Ectodermal cell (in vitro differentiated cells): ENCODE data around the gene R3HDML. TPM values are rescaled to one million over a fixed set of nuclear protein-coding genes. Genes with fewer than 3 reads are reported as not detected.
"Not testable (repeated sequence)": the region's sequence is repeated elsewhere in the genome, so short reads cannot be mapped to it uniquely, and the experiment has no call there.

Source experiments
- H3K27ac ChIP-seq: 2 replicates; pipeline ENCODE4 v1.7.0; 2013; ENCODE audit warnings: mild to moderate bottlenecking, low read depth, low read length; ENCODE audit not compliant: insufficient read depth, poor library complexity, severe bottlenecking
- H3K27me3 ChIP-seq: 2 replicates; pipeline ENCODE4 v1.7.0; 2013; ENCODE audit warnings: mild to moderate bottlenecking, low read length; ENCODE audit not compliant: insufficient read depth, control insufficient read depth, poor library complexity, severe bottlenecking
- H3K36me3 ChIP-seq: one replicate; pipeline ENCODE4 v1.7.0; 2013; ENCODE audit warnings: low read length; ENCODE audit not compliant: control insufficient read depth, insufficient read depth
- H3K4me1 ChIP-seq: one replicate; pipeline ENCODE4 v1.7.0; 2013; ENCODE audit warnings: low read length; ENCODE audit not compliant: control insufficient read depth, insufficient read depth
- H3K4me3 ChIP-seq: 2 replicates; pipeline ENCODE4 v1.7.0; 2013; ENCODE audit warnings: low read depth, low read length, control low read depth; ENCODE audit not compliant: insufficient read depth
- H3K9me3 ChIP-seq: 2 replicates; pipeline ENCODE4 v1.7.0; 2013; ENCODE audit warnings: mild to moderate bottlenecking, low read length, moderate library complexity; ENCODE audit not compliant: control insufficient read depth
- WGBS, 2 experiments: methylation state at CpG; one replicate each; pipeline ENCODE4 v1.1.7; 2013; ENCODE audit warnings: missing lambda C conversion rate in 2 of 2; 5-methylcytosine and 5-hydroxymethylcytosine counted together
- polyA plus RNA-seq, 4 experiments: library from polyadenylated mRNA; stranded (reverse); fragments of 50-300 nt; gene quantifications; one replicate each; pipeline ENCODE4 v1.2.3, GENCODE V29; 2013

R3HDML gene, protein sequence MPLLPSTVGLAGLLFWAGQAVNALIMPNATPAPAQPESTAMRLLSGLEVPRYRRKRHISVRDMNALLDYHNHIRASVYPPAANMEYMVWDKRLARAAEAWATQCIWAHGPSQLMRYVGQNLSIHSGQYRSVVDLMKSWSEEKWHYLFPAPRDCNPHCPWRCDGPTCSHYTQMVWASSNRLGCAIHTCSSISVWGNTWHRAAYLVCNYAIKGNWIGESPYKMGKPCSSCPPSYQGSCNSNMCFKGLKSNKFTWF
- not detected for polyA plus RNA-seq (2013, experiment 1 of 4)
- not detected for polyA plus RNA-seq (2013, experiment 2 of 4)
- not detected for polyA plus RNA-seq (2013, experiment 3 of 4)
- not detected for polyA plus RNA-seq (2013, experiment 4 of 4)

DNA sequence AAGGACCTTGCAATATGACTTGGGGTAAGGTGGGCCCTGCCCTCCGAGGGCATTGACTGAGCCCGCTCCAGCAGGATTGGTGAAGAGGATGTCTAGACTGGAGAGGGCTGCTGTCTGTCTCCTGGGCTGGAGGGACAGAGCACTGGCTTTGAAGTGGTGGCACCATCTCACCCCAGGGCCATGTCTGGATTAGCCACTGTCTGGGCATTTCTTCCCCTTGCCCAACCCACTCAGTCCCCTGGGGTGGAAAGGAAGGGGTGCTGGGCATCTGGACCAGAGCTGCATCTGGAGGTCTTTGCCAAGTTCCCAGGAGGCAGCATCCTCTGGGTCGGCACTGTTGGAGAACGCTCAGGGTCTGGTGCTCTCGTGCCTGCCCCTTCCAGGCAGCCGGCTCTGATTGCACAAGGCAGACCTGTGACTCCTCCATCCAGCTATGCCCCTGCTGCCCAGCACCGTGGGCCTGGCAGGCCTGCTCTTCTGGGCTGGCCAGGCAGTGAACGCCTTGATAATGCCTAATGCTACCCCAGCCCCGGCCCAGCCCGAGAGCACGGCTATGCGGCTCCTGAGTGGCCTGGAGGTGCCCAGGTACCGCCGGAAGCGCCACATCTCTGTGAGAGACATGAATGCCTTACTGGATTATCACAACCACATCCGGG, at the start of gene R3HDML:
TSS of gene R3HDML (plus strand) at position 319 of the 656 bp plus-strand sequence. CDS start at position 434, 115 bp downstream.
- Histone ChIP-seq H3K4me1 (peaks cover 8% of the 10 kb centered on the region), H3K27ac (no peak within 1 kb of the TSS), H3K27me3 (no peaks in the 10 kb centered on the region), H3K9me3 (no peaks in the 10 kb centered on the region), H3K36me3 (no peaks in the 10 kb centered on the region), H3K4me3 (no peak within 1 kb of the TSS)
- 87 to 89% methylated on average over 16 of the region's 16 CpGs for WGBS, 2 experiments

DNA sequence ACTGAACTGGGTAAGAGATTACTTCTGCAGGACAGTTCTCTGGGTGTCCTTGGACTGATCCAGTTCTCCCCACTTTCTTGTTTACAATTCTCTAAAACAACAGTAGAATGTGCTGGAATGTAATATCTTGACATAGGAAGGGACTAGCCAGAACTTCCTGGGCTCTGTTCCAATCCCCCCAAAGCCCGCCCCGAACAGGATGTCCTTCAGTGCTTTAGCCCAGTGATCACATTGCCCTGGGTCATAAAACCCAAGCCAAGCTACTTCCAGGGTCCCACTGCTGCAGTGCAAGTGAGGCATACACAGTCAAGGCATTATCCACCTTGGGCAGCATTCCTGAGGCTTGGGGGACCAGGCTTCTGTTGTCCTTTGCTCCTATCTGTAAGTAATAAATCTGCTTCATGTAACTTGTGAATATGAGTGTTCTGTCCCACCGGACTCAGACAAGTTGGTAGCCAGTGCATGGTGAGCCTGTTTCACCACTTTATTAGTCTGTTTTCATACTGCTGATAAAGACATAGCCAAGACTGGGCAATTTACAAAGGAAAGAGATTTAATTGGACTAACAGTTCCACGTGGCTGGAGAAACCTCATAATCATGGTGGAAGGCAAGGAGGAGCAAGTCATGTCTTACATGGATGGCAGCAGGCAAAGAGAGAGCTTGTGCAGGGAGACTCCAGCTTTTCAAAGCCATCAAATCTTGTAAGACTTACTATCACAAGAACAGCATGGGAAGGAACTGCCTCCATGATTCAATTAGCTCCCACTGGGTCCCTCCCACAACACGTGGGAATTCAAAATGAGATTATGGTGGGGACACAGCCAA, 49.4 kb upstream of the R3HDML start:
- Histone ChIP-seq H3K4me3 (no peak overlapping the region), H3K4me1 (no peaks in the 10 kb centered on the region), H3K27ac (no peak overlapping the region), H3K9me3 (no peaks in the 10 kb centered on the region), H3K36me3 (no peaks in the 10 kb centered on the region), H3K27me3 (no peaks in the 10 kb centered on the region)
- 81 to 86% methylated on average over 5 of the region's 5 CpGs for WGBS, 2 experiments

DNA sequence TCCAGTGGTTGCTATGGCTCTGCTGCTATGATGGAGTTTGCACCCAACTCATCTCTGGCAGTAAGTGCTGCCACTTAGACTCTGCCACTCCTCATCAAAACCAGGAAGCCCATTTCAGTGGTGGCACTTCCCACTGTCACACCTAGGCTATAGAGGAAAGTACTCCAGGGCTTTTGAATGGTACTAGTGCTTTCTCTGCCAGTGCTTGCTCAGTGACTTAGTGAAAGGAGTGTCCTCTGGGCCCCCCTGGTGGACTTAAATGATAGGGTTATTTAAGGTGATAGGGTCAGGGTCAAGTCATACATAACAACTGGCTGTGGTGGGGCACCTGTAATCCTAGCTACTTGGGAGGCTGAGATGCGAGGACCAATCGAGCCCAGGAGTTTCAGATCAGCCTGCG, 48.6 kb upstream of the R3HDML start:
- WGBS, 2 experiments = 94 to 97% methylated on average over 3 of the region's 3 CpGs
- H3K27ac ChIP-seq = no peak overlapping the region
- H3K36me3 ChIP-seq = no peaks in the 10 kb centered on the region
- no peak overlapping the region for H3K4me3 ChIP-seq
- H3K9me3 ChIP-seq = no peaks in the 10 kb centered on the region
- no peaks in the 10 kb centered on the region for H3K4me1 ChIP-seq
- H3K27me3 ChIP-seq = no peaks in the 10 kb centered on the region

DNA sequence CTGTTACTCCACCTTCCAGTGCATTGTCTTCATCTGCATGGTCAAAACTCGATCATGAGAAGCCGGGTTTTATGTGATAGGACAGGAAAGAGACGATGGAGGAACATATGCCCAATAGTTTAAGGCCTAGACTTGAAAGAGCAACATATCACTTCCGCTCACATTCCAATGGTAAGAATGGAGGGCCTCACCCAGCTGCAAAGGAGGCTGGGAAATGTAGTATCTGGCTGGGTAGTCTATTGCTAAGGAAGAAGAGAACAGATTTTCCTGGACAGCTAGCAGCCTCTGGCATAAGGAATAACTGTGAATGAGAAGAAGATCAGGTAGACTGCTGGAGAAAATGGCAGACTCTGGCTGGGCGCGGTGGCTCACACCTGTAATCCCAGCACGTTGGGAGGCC, 45.1 kb upstream of the R3HDML start:
- H3K4me1 ChIP-seq = no peaks in the 10 kb centered on the region
- H3K36me3 ChIP-seq = no peaks in the 10 kb centered on the region
- H3K9me3 ChIP-seq = no peaks in the 10 kb centered on the region
- no peaks in the 10 kb centered on the region for H3K27me3 ChIP-seq
- 92 to 95% methylated on average over 7 of the region's 7 CpGs for WGBS, 2 experiments
- no peak overlapping the region for H3K27ac ChIP-seq
- no peak overlapping the region for H3K4me3 ChIP-seq

DNA sequence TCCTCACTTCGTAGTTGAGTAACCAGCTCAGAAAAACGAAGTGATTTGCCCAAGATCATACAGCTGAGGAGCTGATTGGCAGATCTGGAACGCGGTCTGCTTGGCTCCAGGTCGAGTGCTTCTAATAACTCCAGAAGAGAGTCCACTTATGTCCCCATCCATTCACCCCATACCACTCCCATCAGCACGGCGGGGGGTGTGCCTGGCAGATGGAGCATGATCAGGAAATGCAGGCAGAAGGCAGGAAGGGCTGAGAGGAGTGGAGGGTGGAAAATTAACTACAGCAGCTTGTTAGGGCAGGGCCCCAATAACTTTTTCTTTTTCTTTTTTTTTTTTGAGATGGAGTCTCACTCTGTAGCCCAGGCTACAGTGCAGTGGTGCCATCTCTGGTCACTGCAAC, 40.8 kb upstream of the R3HDML start:
- Histone ChIP-seq H3K9me3 (no peaks in the 10 kb centered on the region), H3K27me3 (no peaks in the 10 kb centered on the region), H3K36me3 (no peaks in the 10 kb centered on the region), H3K27ac (no peak overlapping the region), H3K4me3 (no peak overlapping the region), H3K4me1 (no peaks in the 10 kb centered on the region)
- 87 to 95% methylated on average over 5 to 7 of the region's 7 CpGs for WGBS, 2 experiments

DNA sequence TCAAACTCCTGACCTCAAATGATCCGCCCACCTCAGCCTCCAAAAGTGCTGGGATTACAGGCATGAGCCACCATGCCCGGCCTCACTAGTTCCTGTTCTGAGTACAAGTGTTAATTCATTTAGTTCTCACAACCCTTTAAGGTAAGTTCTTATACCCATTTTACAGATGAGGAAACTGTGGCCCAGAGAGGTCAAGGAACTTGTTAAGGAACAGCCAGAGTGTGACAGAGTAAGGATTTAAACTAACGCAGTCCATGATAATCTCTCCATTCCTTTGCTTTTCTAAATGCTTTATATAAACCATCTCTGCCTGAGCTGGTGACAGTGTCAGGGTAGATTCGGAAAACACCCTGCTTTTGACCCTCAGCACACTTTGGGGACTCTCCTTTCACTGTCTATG, 39.1 kb upstream of the R3HDML start:
- Histone ChIP-seq H3K4me3 (no peak overlapping the region), H3K4me1 (no peaks in the 10 kb centered on the region), H3K36me3 (no peaks in the 10 kb centered on the region), H3K27ac (no peak overlapping the region), H3K27me3 (no peaks in the 10 kb centered on the region), H3K9me3 (no peaks in the 10 kb centered on the region)
- 87 to 95% methylated on average over 4 of the region's 4 CpGs for WGBS, 2 experiments

DNA sequence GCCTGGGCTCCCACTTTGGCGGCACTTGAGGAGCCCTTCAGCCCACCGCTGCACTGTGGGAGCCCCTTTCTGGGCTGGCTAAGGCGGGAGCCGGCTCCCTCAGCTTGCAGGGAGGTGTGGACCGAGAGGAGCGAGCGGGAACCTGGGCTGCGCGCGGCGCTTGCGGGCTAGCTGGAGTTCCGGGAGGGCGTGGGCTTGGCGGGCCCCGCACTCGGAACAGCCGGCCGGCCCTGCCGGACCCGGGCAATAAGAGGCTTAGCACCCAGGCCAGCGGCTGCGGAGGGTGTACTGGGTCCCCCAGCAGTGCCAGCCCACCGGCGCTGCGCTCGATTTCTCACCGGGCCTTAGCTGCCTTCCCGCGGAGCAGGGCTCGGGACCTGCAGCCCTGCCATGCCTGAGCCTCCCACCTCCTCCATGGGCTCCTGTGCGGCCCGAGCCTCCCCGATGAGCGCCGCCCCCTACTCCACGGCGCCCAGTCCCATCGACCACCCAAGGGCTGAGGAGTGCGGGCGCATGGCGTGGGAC, 37.8 kb upstream of the R3HDML start:
- H3K4me1 ChIP-seq, H3K27ac ChIP-seq, H3K36me3 ChIP-seq, H3K4me3 ChIP-seq, H3K27me3 ChIP-seq, H3K9me3 ChIP-seq: not testable (repeated sequence)
- WGBS, 2 experiments = 95 to 96% methylated on average over 42 of the region's 42 CpGs

DNA sequence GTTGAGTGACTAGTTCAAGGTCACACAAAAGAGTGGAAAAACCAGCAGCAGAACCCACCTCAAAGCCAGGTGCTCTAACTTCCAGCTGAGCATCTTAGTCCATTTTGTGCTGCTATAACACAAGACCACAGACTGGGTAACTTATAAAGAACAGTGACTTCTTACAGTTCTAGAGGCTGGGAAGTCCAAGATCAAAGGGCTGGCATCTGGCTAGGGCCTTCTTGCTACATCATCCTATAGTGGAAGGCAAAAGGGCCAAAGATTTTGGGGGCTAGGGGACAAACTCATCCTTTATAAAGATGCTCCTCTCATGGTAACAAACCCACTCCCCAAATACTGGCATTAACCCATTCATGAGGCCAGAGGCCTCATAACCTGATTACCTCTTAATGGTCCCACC, 35.6 kb upstream of the R3HDML start:
- Histone ChIP-seq H3K27me3 (no peaks in the 10 kb centered on the region), H3K27ac (no peak overlapping the region), H3K36me3 (no peaks in the 10 kb centered on the region), H3K4me3 (no peak overlapping the region), H3K4me1 (no peaks in the 10 kb centered on the region), H3K9me3 (no peaks in the 10 kb centered on the region)

DNA sequence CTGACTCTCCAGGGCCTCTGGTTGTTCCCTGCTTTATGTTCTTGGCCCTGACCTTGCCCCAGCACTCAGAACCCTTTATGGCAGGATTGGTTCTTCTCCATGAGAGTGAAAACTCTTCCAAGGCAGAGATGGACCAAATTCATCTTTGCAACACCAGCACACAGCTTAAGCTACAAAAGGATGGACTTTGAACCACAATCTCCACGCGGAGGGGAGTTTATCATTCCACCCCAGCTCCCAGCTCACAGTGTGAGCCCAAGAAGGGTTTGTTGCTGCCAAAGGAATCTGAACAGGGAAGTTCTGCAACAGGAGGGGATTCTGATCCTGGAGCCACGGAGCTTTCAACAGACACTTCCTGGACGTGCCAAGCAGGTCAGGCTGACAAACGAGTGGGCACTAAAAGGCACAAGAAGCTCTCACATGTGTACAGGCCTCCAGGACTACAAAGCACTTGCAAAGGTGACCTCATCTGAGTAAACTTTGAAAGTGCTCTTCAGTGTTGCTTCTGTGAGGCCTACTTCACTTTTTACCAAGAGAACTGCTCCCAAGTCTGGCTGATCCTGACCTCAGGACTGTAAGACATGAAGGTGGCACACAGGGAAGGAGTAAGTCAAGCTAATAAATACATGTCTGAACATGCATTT, 34.7 kb upstream of the R3HDML start:
- no peaks in the 10 kb centered on the region for H3K9me3 ChIP-seq
- no peak overlapping the region for H3K27ac ChIP-seq
- no peaks in the 10 kb centered on the region for H3K27me3 ChIP-seq
- WGBS, 2 experiments = 75 to 85% methylated on average over 5 of the region's 5 CpGs
- no peaks in the 10 kb centered on the region for H3K36me3 ChIP-seq
- H3K4me3 ChIP-seq = no peak overlapping the region
- H3K4me1 ChIP-seq = no peaks in the 10 kb centered on the region
